GM06990 (cell line): ENCODE measurements around the gene PHYKPL.
A peak's percentile ranks its signal among the peaks of the same experiment; 100 is the strongest.

Source experiments
- DNase-seq: peaks from one replicate; pipeline ENCODE4 v3.0.0-alpha.2; 2011; ENCODE audit not compliant: insufficient read length; ENCODE audit errors: extremely low read depth
- H3K27me3 ChIP-seq: replicated peaks from 2 replicates; pipeline ENCODE4 v1.6.0; 2011; ENCODE audit warnings: low read length; ENCODE audit not compliant: control insufficient read depth, insufficient read depth
- H3K36me3 ChIP-seq: 2 replicates; pipeline ENCODE4 v1.5.1; 2011; ENCODE audit warnings: low read length; ENCODE audit not compliant: control insufficient read depth, insufficient read depth
- H3K4me3 ChIP-seq: replicated peaks from 2 replicates; pipeline ENCODE4 v1.5.1; 2011; ENCODE audit warnings: low read depth, mild to moderate bottlenecking, control low read depth, low read length
- TF ChIP-seq, protein P1 (sequence below): IDR thresholded peaks from 2 replicates; pipeline ENCODE4 v1.5.1; 2011; ENCODE audit warnings: low read length, control low read depth, mild to moderate bottlenecking, inconsistent platforms; ENCODE audit not compliant: insufficient read depth, poor library complexity, severe bottlenecking

PHYKPL gene

DNA sequence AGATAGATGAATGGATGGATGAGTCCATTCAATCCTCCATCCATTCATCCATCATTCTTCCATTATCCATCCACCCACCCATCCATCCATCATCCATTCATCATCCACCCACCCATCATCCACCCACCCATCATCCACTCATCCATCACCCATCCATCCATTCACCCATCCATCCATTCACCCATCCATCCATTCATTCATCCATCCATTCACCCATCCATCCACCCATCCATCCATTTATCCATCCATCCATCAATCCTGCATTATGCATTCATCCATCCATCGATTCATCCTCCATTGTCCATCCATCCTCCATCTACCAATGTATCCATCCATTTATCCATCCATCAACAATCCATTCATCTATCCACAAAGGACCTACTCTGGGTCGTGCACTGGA is 12.8 kb upstream of the PHYKPL start:
- no peaks in the 10 kb centered on the region for H3K36me3 ChIP-seq
- DNase-seq, result no peak
- H3K4me3 ChIP-seq, result no peak overlapping the region
- TF ChIP-seq, protein P1, sequence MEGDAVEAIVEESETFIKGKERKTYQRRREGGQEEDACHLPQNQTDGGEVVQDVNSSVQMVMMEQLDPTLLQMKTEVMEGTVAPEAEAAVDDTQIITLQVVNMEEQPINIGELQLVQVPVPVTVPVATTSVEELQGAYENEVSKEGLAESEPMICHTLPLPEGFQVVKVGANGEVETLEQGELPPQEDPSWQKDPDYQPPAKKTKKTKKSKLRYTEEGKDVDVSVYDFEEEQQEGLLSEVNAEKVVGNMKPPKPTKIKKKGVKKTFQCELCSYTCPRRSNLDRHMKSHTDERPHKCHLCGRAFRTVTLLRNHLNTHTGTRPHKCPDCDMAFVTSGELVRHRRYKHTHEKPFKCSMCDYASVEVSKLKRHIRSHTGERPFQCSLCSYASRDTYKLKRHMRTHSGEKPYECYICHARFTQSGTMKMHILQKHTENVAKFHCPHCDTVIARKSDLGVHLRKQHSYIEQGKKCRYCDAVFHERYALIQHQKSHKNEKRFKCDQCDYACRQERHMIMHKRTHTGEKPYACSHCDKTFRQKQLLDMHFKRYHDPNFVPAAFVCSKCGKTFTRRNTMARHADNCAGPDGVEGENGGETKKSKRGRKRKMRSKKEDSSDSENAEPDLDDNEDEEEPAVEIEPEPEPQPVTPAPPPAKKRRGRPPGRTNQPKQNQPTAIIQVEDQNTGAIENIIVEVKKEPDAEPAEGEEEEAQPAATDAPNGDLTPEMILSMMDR, result no peak
- H3K27me3 ChIP-seq, result no peaks in the 10 kb centered on the region

DNA sequence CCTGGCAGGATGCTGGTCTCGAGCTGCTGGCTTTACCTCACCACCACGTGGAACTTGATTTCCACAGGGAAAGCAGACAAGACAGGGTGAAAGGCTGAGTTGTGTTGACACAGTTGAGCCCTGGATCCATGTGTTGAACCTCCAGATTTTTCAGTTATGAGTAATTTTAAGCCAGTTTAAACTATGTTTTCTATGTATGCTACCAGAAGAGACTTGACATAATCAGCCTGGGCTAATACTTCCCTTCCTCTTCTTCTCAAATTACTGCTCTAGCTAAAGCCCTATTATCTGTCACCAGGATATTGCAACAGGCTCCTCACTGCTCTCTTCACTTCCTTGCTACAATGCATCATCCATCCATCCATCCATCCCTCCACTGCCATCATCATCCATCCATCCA is 12.0 kb upstream of the PHYKPL start:
- H3K4me3 ChIP-seq, result no peak overlapping the region
- H3K36me3 ChIP-seq, result no peaks in the 10 kb centered on the region
- no peak for DNase-seq
- TF ChIP-seq, protein P1, result no peak
- H3K27me3 ChIP-seq, result no peaks in the 10 kb centered on the region

DNA sequence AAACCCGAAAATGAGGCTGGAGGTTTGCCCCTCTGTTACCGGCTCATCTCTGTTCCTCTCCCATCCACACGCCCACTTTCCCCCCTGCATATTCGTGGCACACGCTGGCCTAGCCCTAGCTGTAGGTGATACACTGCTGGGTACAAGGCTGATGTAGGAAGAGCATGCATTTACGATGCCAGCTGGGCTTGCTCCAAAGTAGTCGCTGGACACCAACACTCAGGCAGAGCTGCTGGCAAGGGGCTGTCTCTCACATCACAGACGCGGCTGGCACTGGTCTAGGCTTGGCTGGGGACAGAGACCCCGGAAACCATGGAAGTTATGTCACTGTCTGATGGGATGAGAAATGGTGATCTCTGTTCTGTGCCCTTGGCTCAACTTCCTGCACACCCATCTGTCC is 9.8 kb upstream of the PHYKPL start:
- TF ChIP-seq, protein P1, result no peak
- no peaks in the 10 kb centered on the region for H3K36me3 ChIP-seq
- H3K4me3 ChIP-seq, result no peak overlapping the region
- H3K27me3 ChIP-seq, result no peaks in the 10 kb centered on the region
- DNase-seq, result no peak

DNA sequence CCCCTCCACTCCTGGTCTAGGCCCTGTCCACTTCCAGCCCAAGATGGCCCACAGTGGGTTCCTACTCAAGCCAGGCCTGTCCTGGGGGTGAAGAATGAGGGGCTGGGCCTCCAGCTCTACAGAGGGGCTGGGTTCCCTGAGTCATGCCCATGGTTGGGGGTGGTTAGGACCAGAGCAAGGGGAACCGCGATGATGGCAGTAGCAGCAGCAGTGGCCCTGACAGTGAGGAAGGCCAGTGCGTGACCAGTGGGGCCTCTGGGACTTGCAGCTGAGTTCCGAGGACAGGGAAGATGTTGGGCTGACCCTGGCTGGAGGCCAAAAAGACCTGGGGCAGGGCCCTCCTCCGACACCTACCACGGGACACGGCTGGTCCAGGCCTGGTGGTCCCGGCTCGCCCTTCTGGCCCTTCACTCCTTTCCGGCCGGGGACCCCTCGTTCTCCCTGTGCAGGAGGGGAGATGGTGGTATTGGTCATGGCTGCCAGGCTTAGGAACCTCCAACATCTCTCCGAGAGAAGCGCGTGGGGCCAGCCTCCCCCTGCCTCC is 9.2 kb upstream of the PHYKPL start:
- H3K27me3 ChIP-seq, result no peaks in the 10 kb centered on the region
- peak overlapping the region; percentile 31; the same call in 1 of the 2 replicates for H3K4me3 ChIP-seq
- no peaks in the 10 kb centered on the region for H3K36me3 ChIP-seq
- TF ChIP-seq, protein P1, result no peak
- DNase-seq, result no peak

DNA sequence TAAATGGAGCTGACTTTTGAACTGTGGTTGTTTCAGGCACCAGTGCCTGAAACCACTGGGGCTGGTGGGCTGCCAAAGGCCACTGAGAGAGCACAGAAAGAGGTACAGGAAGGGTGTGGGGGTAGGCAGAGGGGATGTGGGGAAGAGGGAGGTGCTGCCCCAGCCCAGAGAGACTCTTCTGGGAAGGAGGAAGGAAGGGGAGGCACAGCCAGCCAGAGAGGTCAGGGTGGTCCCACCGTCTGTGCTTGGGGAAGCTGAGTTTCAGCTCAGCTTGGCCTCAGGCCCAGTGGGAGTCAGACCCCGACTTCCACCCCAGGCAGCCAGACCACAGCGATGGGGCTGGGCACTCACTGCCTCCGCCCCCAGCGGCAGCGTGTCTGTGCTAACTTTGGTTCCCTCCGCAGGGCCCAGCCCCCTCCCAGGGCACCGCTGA is 8.6 kb upstream of the PHYKPL start:
- DNase-seq, result no peak
- Histone ChIP-seq H3K36me3 (no peaks in the 10 kb centered on the region), H3K4me3 (peak overlapping the region; percentile 31; the same call in 1 of the 2 replicates), H3K27me3 (no peaks in the 10 kb centered on the region)
- TF ChIP-seq, protein P1, result no peak

DNA sequence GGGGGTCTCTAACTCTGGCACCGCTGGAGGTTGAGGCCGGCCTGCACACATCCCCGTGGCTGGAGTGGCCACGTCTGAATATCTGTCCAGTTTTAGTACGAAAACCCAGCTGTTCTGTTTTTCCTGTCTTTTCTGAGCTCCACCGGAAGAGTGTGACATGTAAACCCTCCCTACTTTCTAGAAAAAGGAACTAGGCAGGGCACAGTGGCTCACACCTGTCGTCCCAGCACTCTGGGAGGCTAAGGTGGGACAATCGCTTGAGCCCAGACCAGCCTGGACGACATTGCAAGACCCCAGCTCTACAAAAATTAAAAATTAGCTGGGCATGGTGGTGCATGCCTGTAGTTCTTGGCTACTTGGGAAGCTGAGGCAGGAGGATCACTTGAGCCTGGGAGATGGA is 8.2 kb upstream of the PHYKPL start:
- Histone ChIP-seq H3K4me3 (no peak overlapping the region), H3K27me3 (no peaks in the 10 kb centered on the region), H3K36me3 (no peaks in the 10 kb centered on the region)
- TF ChIP-seq, protein P1, result no peak
- DNase-seq, result no peak
